CD4-positive, alpha-beta T cell treated with Interleukin-15 for 4 hours (primary cell): ENCODE data around the gene NEDD4L.
"Not testable (repeated sequence)": the region's sequence is repeated elsewhere in the genome, so short reads cannot be mapped to it uniquely, and the experiment has no call there.

Experiments
- DNase-seq: peaks from one replicate; pipeline ENCODE4 v3.0.0-alpha.2; 2020; ENCODE audit warnings: low spot score

Gene NEDD4L

DNA sequence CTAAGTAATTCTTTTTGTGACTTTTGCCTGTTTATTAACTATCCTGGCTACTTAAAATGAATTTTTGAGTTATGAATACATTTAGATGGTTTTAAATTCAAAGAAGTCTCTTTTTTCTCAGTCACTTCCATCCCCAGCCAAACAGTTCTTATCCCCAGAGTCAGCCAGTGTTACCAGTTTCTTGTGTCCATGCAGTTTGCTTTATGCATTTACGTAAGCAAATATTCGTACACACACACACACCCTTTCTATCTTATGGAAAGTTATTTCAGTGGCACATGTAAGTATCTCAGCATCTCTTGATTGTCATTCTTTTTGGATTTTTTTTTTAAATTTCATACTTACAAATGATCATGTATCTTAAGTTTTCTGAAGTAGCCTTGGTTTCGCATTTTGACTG lies 113.2 kb downstream of the NEDD4L start:
- no peak for DNase-seq

DNA sequence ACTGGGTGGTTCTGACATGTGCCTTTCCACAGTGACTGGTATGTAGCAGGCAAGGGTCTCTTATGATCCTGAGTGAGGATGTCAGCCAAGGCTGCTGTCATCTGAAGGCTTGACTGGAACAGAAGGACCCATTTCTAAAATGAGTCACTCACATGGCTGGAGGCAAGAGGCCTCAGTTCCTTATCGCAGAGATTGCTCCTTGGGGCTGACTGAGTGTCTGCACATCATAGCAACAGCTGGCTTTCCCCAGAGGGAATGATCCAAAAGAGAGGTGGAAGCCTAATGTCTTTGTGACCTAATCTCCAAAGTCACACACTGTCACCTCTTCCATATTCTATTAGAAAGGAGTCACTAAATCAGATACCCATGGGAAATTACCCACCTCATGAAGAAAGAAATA lies 114.0 kb downstream of the NEDD4L start:
- DNase-seq = no peak

DNA sequence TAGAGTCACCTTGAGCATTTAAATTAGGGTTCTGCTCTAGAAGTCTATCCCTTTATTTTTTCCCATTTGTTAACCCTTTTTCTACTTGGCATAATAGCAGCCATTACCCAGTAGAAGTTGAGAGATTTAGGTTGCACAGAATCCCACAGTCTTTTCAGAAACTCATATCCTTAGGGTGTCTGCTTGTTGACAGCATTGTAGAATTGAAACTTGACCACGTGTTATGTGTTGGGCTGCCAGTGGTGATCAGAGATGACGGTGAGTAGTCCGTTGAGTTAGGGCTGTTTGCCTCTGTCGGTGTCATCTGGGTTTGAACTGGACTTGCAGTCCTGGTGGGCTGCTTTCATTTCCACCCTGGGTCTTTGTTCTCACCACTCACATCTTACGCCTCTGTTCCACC lies 114.4 kb downstream of the NEDD4L start:
- DNase-seq = no peak

DNA sequence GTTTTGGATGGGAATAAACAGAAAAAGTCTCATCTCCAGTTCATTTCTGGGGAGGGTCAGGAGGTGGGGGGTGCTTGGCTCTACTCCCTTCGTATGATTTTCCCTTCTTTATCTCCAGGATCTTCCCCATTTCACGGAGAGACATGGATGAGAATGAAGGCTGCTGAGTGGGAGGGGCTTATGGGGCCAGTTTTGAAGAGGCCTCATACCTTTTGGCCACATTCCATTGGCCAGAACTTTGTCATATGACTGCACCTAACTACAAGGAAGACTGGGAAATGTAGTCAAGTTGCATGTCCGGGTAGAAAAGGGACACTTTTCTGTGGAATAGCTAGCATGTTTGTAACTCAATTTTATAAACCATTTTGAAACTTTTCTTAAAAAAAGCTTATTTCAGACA lies 117.6 kb downstream of the NEDD4L start:
- no peak for DNase-seq

DNA sequence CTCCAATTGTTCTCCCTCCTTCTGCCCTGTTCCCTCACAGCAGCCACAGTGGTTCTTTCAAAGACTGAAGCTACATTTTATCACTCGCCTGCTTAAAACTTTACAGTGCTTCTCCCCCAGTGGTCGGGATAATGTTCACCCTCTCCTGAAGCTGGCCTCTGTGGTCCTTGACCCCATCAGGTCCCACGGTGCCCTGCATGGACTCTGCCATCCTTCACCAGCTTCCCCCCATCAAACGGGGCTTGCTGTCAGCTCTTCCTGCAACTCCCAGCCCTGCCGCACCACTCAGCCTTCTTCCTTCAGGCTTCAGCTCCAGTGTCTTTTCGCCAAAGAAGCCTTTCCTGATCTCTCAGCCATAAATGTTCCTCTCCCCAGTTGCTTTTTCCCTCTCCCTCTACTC lies 118.1 kb downstream of the NEDD4L start:
- DNase-seq = no peak

DNA sequence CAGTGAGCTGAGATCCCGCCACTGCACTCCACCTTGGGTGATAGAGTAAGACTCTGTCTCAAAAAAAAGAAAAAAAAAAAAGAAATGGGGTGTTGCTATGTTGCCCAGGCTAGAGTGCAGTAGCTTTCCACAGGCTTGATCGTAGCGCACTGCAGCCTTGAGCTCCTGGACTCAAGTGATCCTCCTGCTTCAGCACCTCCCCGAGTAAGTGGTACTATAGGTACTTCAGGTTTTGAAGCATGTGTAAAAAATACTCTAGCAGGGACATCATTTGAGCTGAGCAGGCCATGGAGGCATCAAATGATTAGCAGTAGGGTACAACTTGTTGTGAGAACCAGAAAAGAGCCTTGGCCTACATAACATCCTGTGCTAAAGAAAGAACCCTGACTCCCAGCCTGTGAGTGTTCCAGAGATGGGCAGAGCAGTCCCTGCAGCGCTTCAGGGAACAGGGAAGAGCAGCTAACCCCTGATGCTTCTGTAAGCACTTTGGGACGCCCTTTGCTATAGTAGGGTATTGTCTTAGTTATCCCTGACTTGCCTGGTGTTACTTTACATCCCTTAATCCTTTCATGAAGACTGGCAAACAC lies 119.1 kb downstream of the NEDD4L start:
- no peak for DNase-seq

DNA sequence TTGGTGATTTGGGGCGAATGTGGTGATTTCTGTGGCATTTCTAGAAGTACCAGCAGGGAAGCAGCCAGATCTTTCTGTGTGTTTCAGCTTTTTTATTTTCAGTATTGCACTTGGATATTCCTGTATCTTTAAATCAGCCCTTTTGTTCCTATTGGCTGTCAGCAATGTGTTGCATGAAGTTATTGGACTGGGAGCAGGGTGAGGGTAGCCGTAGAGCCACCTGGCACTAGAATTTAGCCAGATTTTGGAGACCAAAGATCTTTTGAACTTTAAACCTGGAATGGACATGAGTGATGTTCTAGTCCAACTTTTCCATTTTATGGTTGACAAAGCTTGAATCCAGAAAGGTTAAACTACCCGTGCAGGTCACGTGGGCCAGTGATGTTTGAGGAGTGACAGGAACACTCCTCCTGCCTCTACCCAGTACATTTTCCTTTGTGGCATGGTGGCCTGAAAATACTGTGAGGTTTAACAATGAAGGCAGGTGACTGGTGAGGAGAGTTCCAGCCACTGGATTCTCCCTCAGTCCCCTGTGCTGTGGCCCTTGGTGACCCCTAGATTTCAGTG lies 122.3 kb downstream of the NEDD4L start:
- no peak for DNase-seq

DNA sequence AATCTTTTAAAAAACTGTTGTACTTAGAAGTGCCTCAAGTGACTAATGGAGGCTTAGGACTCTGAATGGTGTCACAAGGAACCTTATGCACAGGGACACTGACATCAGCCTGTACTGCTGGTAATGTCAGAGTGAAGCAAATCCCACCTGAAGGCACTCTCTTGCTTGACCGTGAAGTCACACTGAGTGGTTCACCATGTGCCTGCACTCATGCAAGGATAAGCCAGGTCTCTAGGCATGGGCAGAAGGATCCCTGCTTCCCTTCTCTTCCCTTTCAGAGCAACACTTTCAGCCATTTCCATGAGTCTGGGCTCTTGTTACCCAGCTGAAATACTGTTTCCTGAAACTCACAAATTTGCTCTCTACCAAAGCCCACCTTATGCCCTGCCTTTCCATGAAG lies 123.0 kb downstream of the NEDD4L start:
- no peak for DNase-seq

DNA sequence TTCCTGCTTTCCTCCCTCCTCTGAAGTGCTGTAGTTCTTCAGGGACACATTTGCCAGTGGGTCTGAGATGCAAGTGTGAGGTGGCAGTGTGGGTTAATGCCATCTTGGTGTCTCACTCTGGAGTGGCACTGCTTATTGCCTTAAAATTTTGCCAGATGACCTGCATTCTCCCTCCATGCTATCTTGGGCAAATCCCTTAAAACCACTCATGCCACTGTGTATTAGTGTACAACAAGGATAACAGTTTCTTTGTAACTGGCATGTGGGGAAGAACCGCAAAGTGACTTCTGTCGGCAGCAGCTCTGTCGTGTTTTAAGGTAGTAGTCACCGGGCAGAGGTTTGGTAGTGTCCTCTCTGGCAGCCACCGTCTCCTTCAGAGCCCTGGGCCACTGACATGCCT lies 124.2 kb downstream of the NEDD4L start:
- DNase-seq = no peak

DNA sequence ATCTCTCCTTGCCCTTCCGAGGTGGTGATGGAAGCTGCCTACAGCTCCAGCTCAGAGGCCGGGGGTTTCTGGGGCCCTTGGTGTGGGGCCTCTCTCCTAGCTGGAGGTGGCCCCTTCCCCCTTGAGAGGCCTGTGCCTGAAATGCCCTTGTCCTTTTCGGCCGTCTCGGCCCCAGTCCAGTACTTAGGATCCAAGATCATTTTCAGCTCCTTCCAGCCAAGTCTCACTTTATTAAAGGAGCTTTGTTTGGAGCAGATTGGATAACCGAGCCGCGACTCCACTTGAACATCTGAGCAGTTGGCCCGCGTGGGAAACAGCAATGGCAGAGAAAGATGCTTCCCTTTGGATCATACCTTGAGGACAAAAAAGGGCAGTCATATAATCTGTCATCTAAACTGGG lies 125.0 kb downstream of the NEDD4L start:
- no peak for DNase-seq

DNA sequence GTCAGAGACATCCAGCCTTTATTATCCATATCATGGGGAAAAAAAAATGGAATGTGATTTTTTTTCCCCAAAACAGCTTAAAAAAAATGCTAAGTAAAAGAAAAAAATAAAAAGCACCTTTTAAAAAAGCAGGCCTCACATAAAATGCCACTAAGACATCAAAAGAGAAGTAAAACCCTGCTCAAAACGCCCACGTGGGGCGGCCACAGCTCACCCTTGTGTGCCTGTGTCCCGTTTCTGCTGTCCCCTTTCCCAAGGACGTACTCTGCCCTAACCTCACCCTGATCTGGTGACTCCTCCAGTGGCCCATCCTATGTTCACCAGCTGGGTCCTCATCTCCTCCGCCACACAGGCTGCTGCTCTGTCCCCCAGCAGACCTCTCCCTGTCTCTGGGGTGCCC lies 125.4 kb downstream of the NEDD4L start:
- no peak for DNase-seq

DNA sequence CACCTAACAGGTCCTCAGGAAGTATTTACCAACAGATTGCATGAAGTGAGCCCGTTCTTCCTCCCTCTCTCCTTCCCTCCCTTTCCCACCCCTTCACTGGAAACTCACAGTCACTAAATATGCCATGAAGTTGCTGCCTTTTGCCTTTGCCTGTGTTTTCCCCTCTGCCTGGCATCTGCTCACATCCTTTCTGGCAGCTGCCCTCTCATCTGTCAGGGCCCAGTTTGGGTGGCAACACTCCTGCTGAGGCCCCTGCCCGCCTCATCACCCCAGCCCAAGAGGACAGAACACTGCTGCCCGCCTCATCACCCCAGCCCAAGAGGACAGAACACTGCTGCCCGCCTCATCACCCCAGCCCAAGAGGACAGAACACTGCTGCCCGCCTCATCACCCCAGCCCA lies 126.0 kb downstream of the NEDD4L start:
- not testable (repeated sequence) for DNase-seq

DNA sequence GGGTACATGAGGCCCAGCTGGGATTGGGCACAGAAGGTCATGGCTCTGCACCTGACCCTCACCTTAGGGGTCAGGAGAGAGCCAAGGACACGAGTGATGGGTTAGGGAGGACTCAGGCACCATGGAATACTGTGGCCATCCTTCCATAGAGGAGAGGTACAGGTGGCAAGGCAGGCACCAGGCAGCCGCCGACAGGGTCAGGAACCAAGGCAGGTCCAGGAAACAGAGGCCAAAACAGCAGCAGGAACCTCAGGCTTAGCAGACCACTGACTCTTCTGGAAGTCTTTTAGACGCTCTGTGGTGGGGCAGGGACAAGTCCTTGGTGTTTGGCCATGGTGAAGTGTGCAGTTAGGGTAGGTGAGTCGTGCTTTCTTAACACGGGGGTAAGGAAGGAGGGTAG lies 128.0 kb downstream of the NEDD4L start:
- no peak for DNase-seq

DNA sequence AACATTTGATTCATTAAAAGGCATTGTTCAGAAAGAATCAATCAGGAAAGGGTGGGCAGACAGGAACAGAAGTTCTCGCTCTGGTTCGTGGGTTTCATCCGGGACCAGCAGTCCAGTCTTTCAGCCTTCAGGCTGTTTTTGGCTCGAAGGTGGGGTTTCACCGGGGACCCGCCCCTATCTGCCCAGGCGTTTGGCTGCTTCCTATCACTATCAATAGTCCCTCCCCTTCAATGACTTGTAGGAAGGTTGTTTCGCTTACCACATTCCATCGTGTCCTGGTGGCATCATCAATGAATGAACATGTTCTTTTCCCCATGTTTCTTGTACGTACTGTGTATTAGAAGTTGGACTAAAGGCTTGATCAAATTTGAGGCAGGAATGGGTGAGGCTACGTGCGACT lies 130.3 kb downstream of the NEDD4L start:
- no peak for DNase-seq

DNA sequence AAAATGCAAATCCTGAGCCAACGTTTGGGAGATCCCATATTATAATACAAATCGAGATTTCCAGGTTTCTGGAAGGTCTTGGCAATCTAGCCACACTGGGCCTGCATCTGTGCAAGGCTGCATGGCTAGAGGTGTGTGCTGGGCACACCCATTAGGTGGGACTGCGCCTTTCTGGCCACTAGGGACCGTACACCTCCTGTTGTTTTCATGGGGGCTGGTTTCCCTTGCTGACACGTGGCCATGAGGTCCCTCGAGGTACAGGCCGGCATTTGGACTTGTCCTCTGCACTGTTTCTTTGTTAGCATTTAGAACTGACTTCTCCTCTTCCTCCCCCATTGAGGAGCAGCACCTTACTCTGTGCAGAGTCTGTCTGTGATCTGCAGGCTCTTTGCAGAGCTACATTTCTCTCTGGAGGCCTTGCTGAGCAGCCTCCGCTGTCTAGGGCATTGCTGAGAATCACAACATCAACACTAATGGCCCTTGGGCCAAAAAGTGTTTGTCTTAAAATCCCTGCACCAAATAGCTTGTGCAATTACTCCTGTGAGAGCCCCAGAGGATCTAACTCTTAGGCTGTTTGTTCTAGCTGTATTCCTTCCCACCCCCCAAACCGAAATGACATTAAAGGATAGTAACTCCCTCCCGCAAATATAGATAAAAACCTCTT lies 131.2 kb downstream of the NEDD4L start:
- no peak for DNase-seq

DNA sequence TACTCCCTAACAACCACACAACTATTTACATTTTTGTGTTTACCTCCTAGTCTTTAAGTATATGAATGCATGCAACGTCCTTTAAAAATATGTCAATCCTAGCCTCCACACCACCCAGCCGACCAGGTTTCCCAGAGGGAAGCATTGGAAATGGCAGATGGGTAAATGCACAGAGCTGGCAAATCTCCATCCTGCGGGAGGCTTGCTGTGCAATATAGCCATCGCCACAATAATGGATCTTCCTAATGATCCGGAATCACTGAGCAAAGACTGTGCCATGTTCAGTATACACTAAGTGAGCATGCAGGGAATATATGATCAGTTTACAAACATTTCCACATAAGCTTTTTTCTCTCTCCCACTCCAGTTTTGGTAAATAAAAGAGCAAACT lies 131.8 kb downstream of the NEDD4L start:
- DNase-seq = no peak

DNA sequence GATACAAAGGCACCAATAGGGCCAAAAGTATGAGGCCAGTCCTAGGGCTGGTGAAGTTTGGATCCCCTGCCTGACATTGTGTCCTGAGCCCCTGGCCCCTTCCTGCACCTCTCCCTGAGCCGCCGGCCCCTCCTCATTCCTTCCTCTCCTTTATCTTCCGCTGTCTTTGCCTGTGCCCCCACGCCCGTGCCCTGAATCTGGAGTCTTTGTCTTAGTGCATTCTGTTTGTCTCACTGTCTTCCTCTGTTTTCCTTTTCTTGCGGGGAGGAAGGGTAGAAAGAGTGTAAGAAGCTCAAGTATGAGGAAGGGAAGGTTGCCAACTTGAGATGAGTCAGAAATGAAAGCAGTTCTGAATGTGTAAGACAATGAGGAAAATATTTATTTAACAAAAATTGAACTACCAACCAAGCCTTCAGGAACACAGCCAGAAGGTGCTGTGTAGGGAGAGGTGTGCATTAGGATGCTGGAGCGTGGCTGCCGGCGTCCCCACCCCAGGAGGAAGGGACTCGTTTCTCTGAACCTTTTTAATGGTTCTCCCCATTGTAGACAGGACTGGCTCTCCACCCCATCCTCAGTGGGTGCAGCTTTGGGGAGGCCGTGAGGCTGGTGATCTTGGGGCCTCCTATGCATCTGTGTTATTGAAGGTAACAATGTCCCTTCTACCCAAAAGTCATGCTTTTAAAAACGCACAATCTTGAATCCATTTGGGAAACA lies 133.1 kb downstream of the NEDD4L start:
- DNase-seq = no peak

DNA sequence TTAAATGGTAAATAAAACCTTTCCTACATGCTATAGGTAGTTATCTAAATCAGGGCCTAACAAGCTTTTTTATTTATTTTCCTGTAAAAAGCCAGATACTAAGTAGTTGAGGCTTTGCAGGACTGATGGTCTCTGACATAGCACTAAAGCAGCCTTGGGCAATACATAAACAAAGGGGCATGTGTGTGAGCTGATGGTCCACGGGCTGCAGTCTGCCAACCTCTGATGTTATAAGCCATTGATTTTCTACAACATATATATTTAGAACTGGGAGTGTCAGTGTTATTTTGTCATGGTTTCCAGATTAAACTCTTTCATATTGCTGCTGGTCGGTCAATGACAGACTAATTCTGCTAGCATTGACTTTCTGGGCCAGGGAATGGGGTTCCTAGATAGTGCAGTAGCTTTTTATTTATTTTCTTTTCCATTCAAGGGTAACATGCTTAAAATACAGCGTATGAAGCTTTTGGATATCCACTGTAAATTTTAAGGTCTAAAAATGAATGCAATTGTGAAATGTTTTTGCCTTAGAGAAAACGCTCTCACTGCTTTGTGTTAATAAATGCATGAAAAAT lies 134.0 kb downstream of the NEDD4L start:
- no peak for DNase-seq

DNA sequence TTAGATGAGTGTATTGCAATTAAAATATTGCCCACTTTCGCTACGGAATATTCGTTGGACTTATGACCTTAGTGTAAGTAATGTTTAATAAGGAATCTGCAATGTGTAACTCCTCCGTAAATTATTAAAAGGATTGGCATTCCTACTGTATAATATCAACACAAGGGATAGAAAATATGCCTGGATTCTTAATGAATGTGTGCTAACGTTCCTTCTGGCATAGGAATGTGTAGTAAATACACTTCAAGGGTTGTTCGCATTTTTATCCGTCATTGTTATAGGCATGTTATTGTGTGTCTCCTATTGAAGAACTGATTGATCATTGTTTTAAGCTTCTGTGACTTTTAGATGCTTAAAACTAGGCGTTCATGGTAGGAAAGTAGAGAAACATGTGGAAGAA lies 134.5 kb downstream of the NEDD4L start:
- DNase-seq = no peak

DNA sequence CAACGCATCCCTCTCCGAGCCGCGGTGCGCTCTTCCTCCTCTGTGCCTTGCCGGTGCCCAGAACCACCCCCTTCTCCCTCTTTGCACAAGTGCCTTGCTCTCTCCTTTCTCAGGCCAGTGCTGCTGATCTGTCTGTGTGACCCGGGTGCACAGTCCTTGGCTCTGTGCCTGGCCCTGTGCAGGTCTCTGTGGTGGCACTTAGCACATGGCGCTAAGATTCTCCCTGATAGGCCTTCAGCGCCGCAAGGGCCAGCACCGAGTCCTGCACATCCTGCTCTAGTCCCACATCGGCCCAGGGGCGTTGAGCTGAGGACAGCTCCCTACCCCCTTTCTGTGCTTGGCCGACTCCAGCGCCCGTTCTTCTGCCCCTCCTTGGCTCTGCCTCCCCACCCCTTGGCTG lies 136.1 kb downstream of the NEDD4L start:
- no peak for DNase-seq

DNA sequence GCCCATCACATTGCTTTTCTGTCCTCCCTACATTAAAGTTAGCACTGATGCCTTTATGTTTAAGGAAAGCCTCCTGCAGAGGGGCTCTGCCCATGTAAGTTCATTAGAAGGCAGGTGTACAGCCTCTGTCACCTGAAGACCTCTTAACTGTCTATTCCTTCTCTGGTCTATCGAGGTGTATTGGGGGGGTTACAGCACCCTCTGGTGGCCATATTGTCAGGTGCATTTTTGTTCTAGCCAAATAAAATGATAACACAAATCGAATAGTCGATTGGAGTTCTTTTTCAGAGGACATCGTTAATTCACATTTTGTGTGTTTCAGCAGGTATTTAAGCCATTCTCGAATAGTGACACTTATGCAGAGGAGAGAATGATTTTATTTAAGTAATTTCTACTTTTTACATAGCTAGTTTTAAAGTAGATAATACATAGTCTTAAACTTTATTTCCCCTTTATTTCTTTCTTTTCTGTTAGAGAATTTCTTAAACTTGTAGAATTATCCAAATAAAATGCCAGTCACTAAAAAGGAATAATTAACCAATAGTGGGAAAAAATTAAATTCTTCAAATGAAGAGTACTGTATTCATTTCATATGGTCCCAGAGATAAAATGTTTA lies 136.8 kb downstream of the NEDD4L start:
- DNase-seq = peak; percentile 63

DNA sequence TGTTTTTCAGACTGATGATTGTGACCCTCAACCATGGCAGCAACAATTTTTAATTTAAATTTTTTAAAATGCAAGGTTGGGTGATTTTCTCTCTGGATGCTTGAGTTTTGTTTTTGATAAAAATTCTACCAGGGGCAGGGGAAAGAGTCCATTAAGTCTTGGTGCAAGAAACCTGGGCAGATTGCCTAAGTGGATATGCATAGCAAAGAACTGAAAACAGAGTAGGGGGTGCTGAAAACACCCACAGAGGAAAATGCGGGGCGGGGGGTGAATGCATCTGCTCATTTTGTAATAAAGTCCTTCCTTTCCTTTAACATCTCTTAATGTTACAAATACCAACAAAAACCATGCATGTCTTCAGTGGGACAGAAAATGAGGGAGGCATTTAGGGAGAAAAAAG lies 138.0 kb downstream of the NEDD4L start:
- DNase-seq = no peak

DNA sequence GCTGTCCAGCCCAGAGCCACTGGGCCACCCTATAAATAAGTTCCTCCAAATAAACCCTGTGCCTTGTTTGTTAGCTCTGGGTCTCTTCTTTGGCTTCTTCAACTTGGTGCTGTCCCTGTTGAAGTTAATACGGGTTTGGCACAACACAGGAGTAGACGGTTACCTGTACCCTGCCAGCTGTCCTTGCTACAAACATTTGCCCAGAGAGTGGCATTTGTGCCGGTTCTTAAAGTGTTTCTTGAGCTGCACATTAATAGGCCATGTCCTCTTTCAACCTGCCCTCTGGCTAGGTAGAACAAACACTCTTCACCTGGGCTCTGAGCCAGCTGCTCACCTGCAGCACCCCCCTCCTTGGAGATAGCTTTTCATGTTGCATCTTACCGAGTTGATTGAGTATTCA lies 139.2 kb downstream of the NEDD4L start:
- DNase-seq = no peak
